Measurements from ENCODE around the gene VIT. TPM values are rescaled to one million over a fixed set of nuclear protein-coding genes. Genes with fewer than 3 reads are reported as not detected.

VIT gene
- total and polyA plus RNA-seq, 9 donors, result 2.9 to 29.7 (median 19.4) TPM

DNA sequence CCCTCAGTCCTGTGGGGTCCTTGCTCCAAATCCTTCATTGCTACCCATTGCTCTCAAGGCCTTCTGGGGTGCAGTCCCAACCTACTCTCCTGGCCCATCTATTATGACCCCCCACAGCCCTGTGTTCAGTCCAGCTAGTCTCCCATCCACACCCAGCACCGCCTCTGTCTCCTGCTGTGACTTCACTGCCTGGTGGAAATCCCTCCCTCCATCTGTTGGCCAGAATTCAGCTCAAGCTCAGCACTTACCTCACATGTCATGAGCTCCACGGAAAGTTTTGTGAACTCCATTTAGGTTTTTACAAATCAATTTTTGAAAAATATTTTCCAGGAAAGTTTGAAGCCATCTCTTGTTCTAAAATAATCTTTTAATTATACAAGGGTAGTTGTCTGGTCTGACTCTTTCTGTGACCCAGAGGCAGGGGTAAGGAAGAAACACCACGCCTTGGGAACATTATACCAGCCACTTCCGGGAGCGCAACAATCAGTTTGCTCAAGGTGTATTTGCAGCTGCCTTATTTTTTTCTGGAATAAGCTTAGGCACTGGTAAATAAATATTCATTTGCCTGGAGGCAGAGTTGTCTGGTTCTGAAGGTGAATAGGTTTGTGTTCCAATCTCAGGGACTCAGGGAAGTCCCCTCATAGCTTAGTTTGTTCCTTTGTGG is 110.8 kb downstream of the VIT start:
- Histone ChIP-seq H3K27me3 (no peaks in the 10 kb centered on the region), H3K9me3 (no peaks in the 10 kb centered on the region), H3K36me3 (no peaks in the 10 kb centered on the region), H3K4me3 (no peak overlapping the region), H3K4me1 (ENCODE audit: insufficient read depth) (no peaks in the 10 kb centered on the region), H3K27ac (no peak overlapping the region)
- intact Hi-C loops (cut with DNase I), result no loop called here
- no peak for DNase-seq
- no peak for TF ChIP-seq POLR2A (IDR thresholded peaks at IDR 0.05)
- TF ChIP-seq, protein P1, sequence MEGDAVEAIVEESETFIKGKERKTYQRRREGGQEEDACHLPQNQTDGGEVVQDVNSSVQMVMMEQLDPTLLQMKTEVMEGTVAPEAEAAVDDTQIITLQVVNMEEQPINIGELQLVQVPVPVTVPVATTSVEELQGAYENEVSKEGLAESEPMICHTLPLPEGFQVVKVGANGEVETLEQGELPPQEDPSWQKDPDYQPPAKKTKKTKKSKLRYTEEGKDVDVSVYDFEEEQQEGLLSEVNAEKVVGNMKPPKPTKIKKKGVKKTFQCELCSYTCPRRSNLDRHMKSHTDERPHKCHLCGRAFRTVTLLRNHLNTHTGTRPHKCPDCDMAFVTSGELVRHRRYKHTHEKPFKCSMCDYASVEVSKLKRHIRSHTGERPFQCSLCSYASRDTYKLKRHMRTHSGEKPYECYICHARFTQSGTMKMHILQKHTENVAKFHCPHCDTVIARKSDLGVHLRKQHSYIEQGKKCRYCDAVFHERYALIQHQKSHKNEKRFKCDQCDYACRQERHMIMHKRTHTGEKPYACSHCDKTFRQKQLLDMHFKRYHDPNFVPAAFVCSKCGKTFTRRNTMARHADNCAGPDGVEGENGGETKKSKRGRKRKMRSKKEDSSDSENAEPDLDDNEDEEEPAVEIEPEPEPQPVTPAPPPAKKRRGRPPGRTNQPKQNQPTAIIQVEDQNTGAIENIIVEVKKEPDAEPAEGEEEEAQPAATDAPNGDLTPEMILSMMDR (IDR thresholded peaks at IDR 0.05), result no peak
- TF ChIP-seq EP300 (IDR thresholded peaks at IDR 0.05), result no peak
- WGBS, 3 donors, result 80 to 85% (median 81%) methylated on average over 5 of the region's 5 CpGs

DNA sequence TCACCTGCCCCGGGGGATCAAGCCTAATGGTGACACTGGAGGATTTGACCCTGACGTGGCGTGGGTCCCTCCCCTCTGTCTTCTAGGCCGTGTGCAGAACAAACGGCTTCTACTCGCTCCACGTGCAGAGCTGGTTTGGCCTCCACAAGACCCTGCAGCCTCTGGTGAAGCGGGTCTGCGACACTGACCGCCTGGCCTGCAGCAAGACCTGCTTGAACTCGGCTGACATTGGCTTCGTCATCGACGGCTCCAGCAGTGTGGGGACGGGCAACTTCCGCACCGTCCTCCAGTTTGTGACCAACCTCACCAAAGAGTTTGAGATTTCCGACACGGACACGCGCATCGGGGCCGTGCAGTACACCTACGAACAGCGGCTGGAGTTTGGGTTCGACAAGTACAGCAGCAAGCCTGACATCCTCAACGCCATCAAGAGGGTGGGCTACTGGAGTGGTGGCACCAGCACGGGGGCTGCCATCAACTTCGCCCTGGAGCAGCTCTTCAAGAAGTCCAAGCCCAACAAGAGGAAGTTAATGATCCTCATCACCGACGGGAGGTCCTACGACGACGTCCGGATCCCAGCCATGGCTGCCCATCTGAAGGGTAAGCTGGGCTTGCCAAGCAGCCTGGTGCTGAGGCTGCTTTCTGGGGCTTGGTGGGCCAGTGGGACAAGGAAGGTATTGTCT is 112.0 kb downstream of the VIT start:
- H3K4me3 ChIP-seq, result no peak overlapping the region
- H3K9me3 ChIP-seq, result no peaks in the 10 kb centered on the region
- intact Hi-C loops (cut with DNase I), result no loop called here
- H3K27me3 ChIP-seq, result no peaks in the 10 kb centered on the region
- TF ChIP-seq EP300 (IDR thresholded peaks at IDR 0.05) (no peak), POLR2A (IDR thresholded peaks at IDR 0.05) (no peak)
- TF ChIP-seq, protein P1 (IDR thresholded peaks at IDR 0.05), result no peak
- H3K36me3 ChIP-seq, result no peaks in the 10 kb centered on the region
- 94 to 97% (median 95%) methylated on average over 35 of the region's 35 CpGs for WGBS, 3 donors
- no peak overlapping the region for H3K27ac ChIP-seq
- DNase-seq, result no peak
- no peaks in the 10 kb centered on the region for H3K4me1 ChIP-seq (ENCODE audit: insufficient read depth)

DNA sequence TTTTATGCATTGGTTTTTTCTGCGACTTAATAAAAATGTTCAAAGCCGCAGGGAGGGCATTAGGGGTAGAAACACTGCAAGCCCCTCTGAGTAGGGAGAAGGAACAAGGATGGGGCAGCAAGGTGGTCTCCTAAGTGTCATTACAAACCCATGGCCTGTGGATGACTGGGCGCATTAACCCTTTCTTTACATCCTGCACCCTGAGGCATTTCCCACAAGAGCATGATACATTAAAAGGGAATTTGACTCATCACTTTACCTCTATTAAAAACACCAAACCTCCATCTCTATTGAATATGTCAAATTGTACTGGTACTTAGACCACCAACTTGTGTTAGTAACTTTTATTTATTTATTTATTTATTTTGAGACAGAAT is 112.5 kb downstream of the VIT start:
- DNase-seq, result no peak
- 95 to 99% (median 98%) methylated on average over 3 of the region's 3 CpGs for WGBS, 3 donors
- H3K27ac ChIP-seq, result no peak overlapping the region
- no peaks in the 10 kb centered on the region for H3K4me1 ChIP-seq (ENCODE audit: insufficient read depth)
- H3K9me3 ChIP-seq, result no peaks in the 10 kb centered on the region
- intact Hi-C loops (cut with DNase I), result no loop called here
- H3K4me3 ChIP-seq, result no peak overlapping the region
- H3K27me3 ChIP-seq, result no peaks in the 10 kb centered on the region
- H3K36me3 ChIP-seq, result no peaks in the 10 kb centered on the region
- TF ChIP-seq POLR2A (IDR thresholded peaks at IDR 0.05), result no peak

DNA sequence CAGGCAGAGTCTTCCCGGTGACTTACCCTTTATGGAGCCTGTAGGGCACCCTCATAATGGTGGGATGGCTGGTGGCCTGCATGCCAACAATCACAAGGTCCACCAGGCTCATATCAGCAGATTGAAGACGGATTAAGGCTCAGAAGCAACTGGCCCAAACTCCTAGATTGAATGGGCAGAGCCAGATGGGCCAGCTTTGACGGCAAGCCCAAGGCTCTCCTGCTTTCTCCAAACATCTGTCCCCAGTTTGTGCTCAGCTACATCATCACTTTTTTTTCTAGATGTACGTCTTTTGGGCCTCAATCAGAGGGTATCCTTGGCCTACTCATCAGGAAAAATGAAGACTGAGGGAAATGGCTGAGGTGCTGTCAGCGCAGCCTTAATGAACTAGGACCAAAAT is 114.6 kb downstream of the VIT start:
- H3K27me3 ChIP-seq, result no peaks in the 10 kb centered on the region
- TF ChIP-seq, protein P1 (IDR thresholded peaks at IDR 0.05), result no peak
- no peak for TF ChIP-seq EP300 (IDR thresholded peaks at IDR 0.05)
- no peak overlapping the region for H3K4me3 ChIP-seq
- no peak overlapping the region for H3K27ac ChIP-seq
- 95 to 99% (median 96%) methylated on average over 5 of the region's 5 CpGs for WGBS, 3 donors
- no peaks in the 10 kb centered on the region for H3K9me3 ChIP-seq
- no peaks in the 10 kb centered on the region for H3K36me3 ChIP-seq
- intact Hi-C loops (cut with DNase I), result no loop called here
- H3K4me1 ChIP-seq (ENCODE audit: insufficient read depth), result no peaks in the 10 kb centered on the region
- no peak for DNase-seq

DNA sequence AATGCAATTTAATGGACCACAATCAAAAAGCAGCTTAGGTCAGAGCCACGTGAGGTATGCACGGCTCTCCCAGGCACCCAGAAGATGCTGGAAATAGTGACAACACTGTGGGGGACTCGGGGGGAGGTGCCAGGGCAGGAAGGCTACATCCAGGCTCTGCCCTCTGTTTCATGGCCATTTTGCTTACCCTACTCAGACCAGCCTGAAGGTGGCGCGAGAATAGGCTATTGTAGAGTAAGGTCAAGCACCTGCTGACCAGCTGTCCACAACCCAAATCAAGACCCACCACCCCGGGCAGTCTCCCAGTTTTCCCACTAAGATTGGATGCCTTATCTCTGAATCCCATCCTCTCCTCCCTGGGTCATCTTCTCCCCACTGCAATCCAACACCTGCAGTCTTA is 115.7 kb downstream of the VIT start:
- H3K9me3 ChIP-seq, result no peaks in the 10 kb centered on the region
- H3K27ac ChIP-seq, result no peak overlapping the region
- no peak for DNase-seq
- intact Hi-C loops (cut with DNase I), result no loop called here
- no peaks in the 10 kb centered on the region for H3K4me1 ChIP-seq (ENCODE audit: insufficient read depth)
- 47 to 66% (median 58%) methylated on average over 6 of the region's 6 CpGs for WGBS, 3 donors
- H3K36me3 ChIP-seq, result no peaks in the 10 kb centered on the region
- TF ChIP-seq, protein P1 (IDR thresholded peaks at IDR 0.05), result no peak
- no peak for TF ChIP-seq EP300 (IDR thresholded peaks at IDR 0.05)
- TF ChIP-seq POLR2A (IDR thresholded peaks at IDR 0.05), result no peak
- H3K4me3 ChIP-seq, result no peak overlapping the region
- H3K27me3 ChIP-seq, result no peaks in the 10 kb centered on the region
